Fibroblast of lung (primary cell): ENCODE data around the gene SHISAL1. TPM values are rescaled to one million over a fixed set of nuclear protein-coding genes. Genes with fewer than 3 reads are reported as not detected.

Experiments used
- DNase-seq, 2 donors: peaks; one replicate each; pipeline versions ENCODE4 v3.0.0 to v3.0.0-alpha.2; 2010; ENCODE audit warnings: low read depth in 2 of 2
- H2AFZ ChIP-seq: 2 replicates; pipeline ENCODE4 v1.5.1; 2012; ENCODE audit warnings: low read length, control low read depth, inconsistent platforms
- H3K27ac ChIP-seq: 2 replicates; pipeline ENCODE4 v1.5.1; 2011; ENCODE audit warnings: low read length, control low read depth; ENCODE audit not compliant: insufficient read depth
- H3K27me3 ChIP-seq: 2 replicates; pipeline ENCODE4 v1.5.1; 2011; ENCODE audit warnings: mild to moderate bottlenecking, low read length; ENCODE audit not compliant: control insufficient read depth, insufficient read depth
- H3K36me3 ChIP-seq: 2 replicates; pipeline ENCODE4 v1.5.1; 2011; ENCODE audit warnings: low read length; ENCODE audit not compliant: control insufficient read depth, insufficient read depth
- H3K4me1 ChIP-seq: 2 replicates; pipeline ENCODE4 v1.5.1; 2011; ENCODE audit warnings: low read length; ENCODE audit not compliant: control insufficient read depth, insufficient read depth; ENCODE audit errors: extremely low read depth
- H3K4me2 ChIP-seq: 2 replicates; pipeline ENCODE4 v1.5.1; 2011; ENCODE audit warnings: low read length, control low read depth; ENCODE audit not compliant: insufficient read depth; ENCODE audit errors: extremely low read depth
- H3K4me3 ChIP-seq, 4 experiments: fragments of 200-600 bp in 1 of 4; sonication (generic) in 1 of 4; replicated peaks in 1 of 4; 2 replicates each; pipeline ENCODE4 v1.5.1; 2011 to 2016; ENCODE audit warnings: low read length in 4 of 4, low read depth in 3 of 4, mild to moderate bottlenecking in 3 of 4, control low read depth in 2 of 4, inconsistent platforms in 1 of 4, mixed read lengths in 1 of 4; ENCODE audit not compliant: insufficient read depth in 1 of 4; ENCODE audit errors: control extremely low read depth in 1 of 4
- H3K79me2 ChIP-seq: 2 replicates; pipeline ENCODE4 v1.5.1; 2012; ENCODE audit warnings: mild to moderate bottlenecking, low read length, inconsistent platforms; ENCODE audit not compliant: control insufficient read depth, insufficient read depth
- H3K9ac ChIP-seq: 2 replicates; pipeline ENCODE4 v1.5.1; 2011; ENCODE audit warnings: mild to moderate bottlenecking, low read length, control low read depth; ENCODE audit not compliant: insufficient read depth
- H3K9me3 ChIP-seq: 2 replicates; pipeline ENCODE4 v1.5.1; 2012; ENCODE audit warnings: low read depth, low read length; ENCODE audit not compliant: control insufficient read depth, insufficient read depth
- H4K20me1 ChIP-seq: 2 replicates; pipeline ENCODE4 v1.5.1; 2011; ENCODE audit warnings: low read length; ENCODE audit not compliant: control insufficient read depth, insufficient read depth; ENCODE audit errors: extremely low read depth
- CTCF ChIP-seq, 2 donors: IDR thresholded peaks in 1 of 2; conservative IDR thresholded peaks in 1 of 2; 1 replicate in 1 of 2; 2 replicates in 1 of 2; pipeline ENCODE4 v1.5.1; 2011 to 2012; ENCODE audit warnings: low read length in 2 of 2, control low read depth in 1 of 2, inconsistent platforms in 1 of 2, low read depth in 1 of 2, mild to moderate bottlenecking in 1 of 2
- EZH2 ChIP-seq: IDR thresholded peaks from 2 replicates; pipeline ENCODE4 v1.5.1; 2012; ENCODE audit warnings: low read length, control low read depth, mild to moderate bottlenecking; ENCODE audit errors: missing control alignments
- polyA plus RNA-seq, 2 donors: library from polyadenylated mRNA; depleted of rRNA in 1 of 2; stranded (reverse) in 1 of 2; unstranded in 1 of 2; fragments of >200 nt; gene quantifications; 2 replicates each; pipeline ENCODE4 v1.2.1, GENCODE V29; 2011 to 2012; ENCODE audit warnings: missing spikeins in 1 of 2
- total RNA-seq: library from RNA; depleted of rRNA; stranded (reverse); fragments of >200 nt; gene quantifications from 2 replicates; pipeline ENCODE4 v1.2.1, GENCODE V29; 2014

Gene SHISAL1
- total and polyA plus RNA-seq, 2 donors (not counting 1 experiment from before 2014, with no cell fraction given), result 0.73 to 3.5 TPM

- H2AFZ ChIP-seq, result no peak overlapping the region
- DNase-seq, result no peak
- no peaks in the 10 kb centered on the region for H3K4me1 ChIP-seq
- no peaks in the 10 kb centered on the region for H3K79me2 ChIP-seq
- H4K20me1 ChIP-seq, result no peaks in the 10 kb centered on the region
- no peak overlapping the region for H3K4me3 ChIP-seq
- no peaks in the 10 kb centered on the region for H3K27me3 ChIP-seq
- H3K4me2 ChIP-seq, result no peak overlapping the region
- no peak overlapping the region for H3K27ac ChIP-seq
- H3K36me3 ChIP-seq, result no peaks in the 10 kb centered on the region
- H3K9me3 ChIP-seq, result no peaks in the 10 kb centered on the region
- TF ChIP-seq CTCF (conservative IDR thresholded peaks at IDR 0.05 in 1 of 2, IDR thresholded peaks at IDR 0.05 in 1 of 2; ENCODE audit: low read depth in 1 of 2, low read length in 2 of 2) (no peak), EZH2 (no peak)
- no peak overlapping the region for H3K9ac ChIP-seq
These were observed 40.9 kb downstream of the SHISAL1 start for GRCh38 chr22:44271732-44272400.

- H3K9ac ChIP-seq, result no peak overlapping the region
- DNase-seq, result no peak
- no peak overlapping the region for H3K4me2 ChIP-seq
- H3K4me3 ChIP-seq, result no peak overlapping the region
- H3K27ac ChIP-seq, result no peak overlapping the region
- no peaks in the 10 kb centered on the region for H3K9me3 ChIP-seq
- H3K36me3 ChIP-seq, result no peaks in the 10 kb centered on the region
- H4K20me1 ChIP-seq, result no peaks in the 10 kb centered on the region
- no peak for TF ChIP-seq EZH2
- no peak for TF ChIP-seq CTCF (conservative IDR thresholded peaks at IDR 0.05 in 1 of 2, IDR thresholded peaks at IDR 0.05 in 1 of 2; ENCODE audit: low read depth in 1 of 2, low read length in 2 of 2)
- no peaks in the 10 kb centered on the region for H3K4me1 ChIP-seq
- H3K79me2 ChIP-seq, result no peaks in the 10 kb centered on the region
- no peak overlapping the region for H2AFZ ChIP-seq
- no peaks in the 10 kb centered on the region for H3K27me3 ChIP-seq
These were observed 41.7 kb downstream of the SHISAL1 start for GRCh38 chr22:44271010-44271500.

GRCh38 chr22:44270556-44270880 is 42.2 kb downstream of the SHISAL1 start:
- Histone ChIP-seq H3K4me2 (no peak overlapping the region), H3K79me2 (no peaks in the 10 kb centered on the region), H3K9me3 (no peaks in the 10 kb centered on the region), H3K36me3 (no peaks in the 10 kb centered on the region), H3K4me1 (no peaks in the 10 kb centered on the region), H3K27ac (no peak overlapping the region), H2AFZ (no peak overlapping the region), H4K20me1 (no peaks in the 10 kb centered on the region), H3K9ac (no peak overlapping the region), H3K27me3 (no peaks in the 10 kb centered on the region), H3K4me3 (no peak overlapping the region)
- TF ChIP-seq EZH2, result no peak
- no peak for TF ChIP-seq CTCF (conservative IDR thresholded peaks at IDR 0.05 in 1 of 2, IDR thresholded peaks at IDR 0.05 in 1 of 2; ENCODE audit: low read depth in 1 of 2, low read length in 2 of 2)
- DNase-seq, result no peak
